Measurements from ENCODE around the gene KAZN.
"Not testable (repeated sequence)": the region's sequence is repeated elsewhere in the genome, so short reads cannot be mapped to it uniquely, and the experiment has no call there.

The KAZN gene

GRCh38 chr1:14948112-14948652 is 349.7 kb downstream of the KAZN start:
- DNase-seq, result no peak

- DNase-seq, result no peak
These were observed 350.9 kb downstream of the KAZN start for GRCh38 chr1:14949270-14949835.

GRCh38 chr1:14949836-14950713 is 351.6 kb downstream of the KAZN start:
- DNase-seq, result no peak

- DNase-seq, result no peak
These were observed 353.3 kb downstream of the KAZN start for GRCh38 chr1:14951766-14952165.

- DNase-seq, result no peak
These were observed 354.3 kb downstream of the KAZN start for GRCh38 chr1:14952626-14953314.

GRCh38 chr1:14954210-14954609 is 355.7 kb downstream of the KAZN start:
- no peak for DNase-seq

GRCh38 chr1:14954930-14955329 is 356.4 kb downstream of the KAZN start:
- no peak for DNase-seq

- no peak for DNase-seq
These were observed 356.9 kb downstream of the KAZN start for GRCh38 chr1:14955402-14955801.

GRCh38 chr1:14955976-14956375 is 357.5 kb downstream of the KAZN start:
- no peak for DNase-seq

- DNase-seq, result no peak
These were observed 358.2 kb downstream of the KAZN start for GRCh38 chr1:14956579-14957195.

GRCh38 chr1:14957375-14958098 is 359.1 kb downstream of the KAZN start:
- no peak for DNase-seq

- no peak for DNase-seq
These were observed 360.0 kb downstream of the KAZN start for GRCh38 chr1:14958249-14959058.

GRCh38 chr1:14959059-14959694 is 360.7 kb downstream of the KAZN start:
- no peak for DNase-seq

GRCh38 chr1:14961661-14962267 is 363.3 kb downstream of the KAZN start:
- no peak for DNase-seq

GRCh38 chr1:14962407-14962806 is 363.9 kb downstream of the KAZN start:
- no peak for DNase-seq

GRCh38 chr1:14963791-14964710 is 365.6 kb downstream of the KAZN start:
- DNase-seq, result not testable (repeated sequence)

- DNase-seq, result no peak
These were observed 366.2 kb downstream of the KAZN start for GRCh38 chr1:14964711-14965055.

- DNase-seq, result no peak
These were observed 369.9 kb downstream of the KAZN start for GRCh38 chr1:14968251-14968851.

GRCh38 chr1:14969006-14969405 is 370.5 kb downstream of the KAZN start:
- DNase-seq, result no peak
